IMR-90 (cell line): ENCODE results near the gene TINAGL1. TPM values are rescaled to one million over a fixed set of nuclear protein-coding genes. Genes with fewer than 3 reads are reported as not detected.

ENCODE experiments used
- ATAC-seq: fragments of 200-7000 bp; cut with Tn5 transposase; 2 replicates; pipeline ENCODE4 v1.9.1; 2020; ENCODE audit warnings: low read depth, mild to moderate bottlenecking, moderate library complexity
- BruUV-seq: library from RNA; stranded (reverse); fragments of 400-500 nt; replicated peaks from 2 replicates; lab custom pipeline; 2021; lab: Mats Ljungman, UMichigan
- CTCF ChIA-PET: fragments of 300-600 bp; formaldehyde crosslinking; extraction: SDS; loops from one replicate; lab custom pipeline; 2021; ENCODE audit warnings: antibody characterized with exemption; lab: Yijun Ruan, JAX
- POLR2A ChIA-PET: fragments of 300-600 bp; sonication (Branson Sonifier 250); formaldehyde crosslinking; loops from one replicate; lab custom pipeline; 2022; ENCODE audit warnings: antibody characterized with exemption; ENCODE audit not compliant: unreplicated experiment; lab: Charles Lee
- DNase-seq: peaks from one replicate; pipeline ENCODE4 v3.0.0; 2013
- H2AFZ ChIP-seq: replicated peaks from 2 replicates; pipeline ENCODE3; 2013; ENCODE audit warnings: low read length, mild to moderate bottlenecking; ENCODE audit not compliant: poor library complexity
- H2AK5ac ChIP-seq: 2 replicates; pipeline ENCODE4 v1.6.1; 2013; ENCODE audit warnings: low read depth, low read length, inconsistent platforms
- H2AK9ac ChIP-seq: replicated peaks from 2 replicates; pipeline ENCODE3; 2013; ENCODE audit warnings: mild to moderate bottlenecking, low read depth, low read length, moderate library complexity; ENCODE audit not compliant: poor library complexity
- H2BK120ac ChIP-seq: 2 replicates; pipeline ENCODE4 v1.6.1; 2013; ENCODE audit warnings: low read depth, low read length, inconsistent platforms
- H2BK15ac ChIP-seq: 3 replicates; pipeline ENCODE4 v1.6.1; 2013; ENCODE audit warnings: low read depth, low read length, inconsistent platforms
- H2BK20ac ChIP-seq: 2 replicates; pipeline ENCODE4 v1.6.1; 2013; ENCODE audit warnings: low read depth, mild to moderate bottlenecking, inconsistent platforms, low read length, moderate library complexity
- H2BK5ac ChIP-seq: 2 replicates; pipeline ENCODE4 v1.6.1; 2013; ENCODE audit warnings: mild to moderate bottlenecking, low read depth, low read length, inconsistent platforms; ENCODE audit not compliant: poor library complexity, severe bottlenecking
- H3K14ac ChIP-seq: replicated peaks from 2 replicates; pipeline ENCODE4 v1.6.1; 2013; ENCODE audit warnings: low read depth, low read length, inconsistent platforms
- H3K18ac ChIP-seq: 2 replicates; pipeline ENCODE4 v1.6.1; 2013; ENCODE audit warnings: low read depth, low read length, control low read depth
- H3K23ac ChIP-seq: 2 replicates; pipeline ENCODE4 v1.6.1; 2013; ENCODE audit warnings: low read depth, low read length, inconsistent platforms
- H3K27ac ChIP-seq: 2 replicates; pipeline ENCODE4 v1.5.1; 2013; ENCODE audit warnings: mild to moderate bottlenecking, control low read depth, low read length; ENCODE audit not compliant: insufficient read depth
- H3K27me3 ChIP-seq: 2 replicates; pipeline ENCODE4 v1.6.1; 2013; ENCODE audit warnings: low read length; ENCODE audit not compliant: control insufficient read depth, insufficient read depth
- H3K36me3 ChIP-seq: 2 replicates; pipeline ENCODE4 v1.6.1; 2013; ENCODE audit warnings: low read length, mixed read lengths; ENCODE audit not compliant: control insufficient read depth, insufficient read depth
- H3K4ac ChIP-seq: 2 replicates; pipeline ENCODE4 v1.6.1; 2013; ENCODE audit warnings: low read depth, low read length, inconsistent platforms
- H3K4me1 ChIP-seq: 2 replicates; pipeline ENCODE4 v1.6.1; 2013; ENCODE audit warnings: low read length, mixed read lengths; ENCODE audit not compliant: control insufficient read depth, insufficient read depth
- H3K4me2 ChIP-seq: 2 replicates; pipeline ENCODE4 v1.6.1; 2013; ENCODE audit warnings: low read depth, mild to moderate bottlenecking, control low read depth, low read length, moderate library complexity
- H3K4me3 ChIP-seq: 2 replicates; pipeline ENCODE4 v1.5.1; 2013; ENCODE audit warnings: low read depth, mild to moderate bottlenecking, control low read depth, low read length, moderate library complexity; ENCODE audit not compliant: insufficient read depth
- H3K56ac ChIP-seq: 2 replicates; pipeline ENCODE4 v1.6.1; 2013; ENCODE audit warnings: low read length, inconsistent platforms; ENCODE audit not compliant: insufficient read depth; ENCODE audit errors: extremely low read depth
- H3K79me1 ChIP-seq, 2 experiments: 2 replicates each; pipeline ENCODE4 v1.6.1; 2013; ENCODE audit warnings: low read length in 2 of 2, inconsistent platforms in 1 of 2, low read depth in 1 of 2
- H3K9ac ChIP-seq: 2 replicates; pipeline ENCODE4 v1.6.1; 2013; ENCODE audit warnings: low read depth, low read length, control low read depth
- H3K9me1 ChIP-seq: 2 replicates; pipeline ENCODE4 v1.6.1; 2013; ENCODE audit warnings: low read length, inconsistent platforms; ENCODE audit not compliant: insufficient read depth
- H3K9me3 ChIP-seq: 2 replicates; pipeline ENCODE4 v1.6.1; 2013; ENCODE audit warnings: low read length; ENCODE audit not compliant: control insufficient read depth, insufficient read depth
- H4K20me1 ChIP-seq: 2 replicates; pipeline ENCODE4 v1.6.1; 2013; ENCODE audit warnings: low read length, inconsistent platforms; ENCODE audit not compliant: insufficient read depth
- H4K5ac ChIP-seq: 2 replicates; pipeline ENCODE4 v1.6.1; 2013; ENCODE audit warnings: mild to moderate bottlenecking, low read depth, low read length, control low read depth
- H4K8ac ChIP-seq, 2 experiments: 2 replicates each; pipeline ENCODE4 v1.6.1; 2013; ENCODE audit warnings: low read depth in 2 of 2, low read length in 2 of 2, control low read depth in 1 of 2, inconsistent platforms in 1 of 2
- H4K91ac ChIP-seq: 2 replicates; pipeline ENCODE4 v1.6.1; 2013; ENCODE audit warnings: low read depth, low read length, inconsistent platforms; ENCODE audit not compliant: insufficient read depth
- CEBPB ChIP-seq: IDR thresholded peaks from 2 replicates; pipeline ENCODE4 v1.6.1; 2012; ENCODE audit warnings: low read depth, low read length, improper control_type of control experiment
- FOS ChIP-seq: fragments of 150-350 bp; IDR thresholded peaks from 2 replicates; pipeline ENCODE4 v1.6.1; 2016; ENCODE audit warnings: low read depth, low read length
- MXI1 ChIP-seq: IDR thresholded peaks from 2 replicates; pipeline ENCODE4 v1.6.1; 2012; ENCODE audit warnings: low read depth, mild to moderate bottlenecking, low read length, moderate library complexity, borderline replicate concordance
- RCOR1 ChIP-seq: IDR thresholded peaks from 2 replicates; pipeline ENCODE4 v1.6.1; 2012; ENCODE audit warnings: mild to moderate bottlenecking, low read length, improper control_type of control experiment; ENCODE audit not compliant: insufficient replicate concordance
- RFX5 ChIP-seq: IDR thresholded peaks from 2 replicates; pipeline ENCODE4 v1.8.0; 2012; ENCODE audit warnings: low read depth, mild to moderate bottlenecking, low read length, moderate library complexity
- WGBS, 2 experiments: methylation state at CpG; one replicate each; pipeline versions ENCODE4 v1.1.5 to v1.1.7; 2013; ENCODE audit warnings: missing lambda C conversion rate in 2 of 2; ENCODE audit not compliant: insufficient read length in 1 of 2; ENCODE audit errors: extremely low coverage in 2 of 2; 5-methylcytosine and 5-hydroxymethylcytosine counted together
- dilution Hi-C: fragments of 300-500 bp; cut with HindIII; formaldehyde crosslinking; loops from one replicate; pipeline ENCODE4 v1.14.3; 2018; ENCODE audit warnings: low sequenced_read_pairs; ENCODE audit not compliant: unreplicated experiment
- in situ Hi-C: fragments of 300-500 bp; cut with MboI; formaldehyde crosslinking; loops from 3 replicates; pipeline ENCODE4 v1.14.3; 2019; ENCODE audit warnings: low sequenced_read_pairs, inconsistent platforms, mixed read lengths
- intact Hi-C: fragments of 100-400 bp; cut with micrococcal nuclease; formaldehyde crosslinking; loops from 2 replicates; pipeline ENCODE4 v1.10.0; 2022
- polyA plus RNA-seq, 3 experiments: library from polyadenylated mRNA; depleted of rRNA; stranded (reverse); fragments of >200 nt; gene quantifications; 2 replicates each; pipeline ENCODE4 v1.2.3, GENCODE V29; 2012; ENCODE audit warnings: low replicate concordance in 1 of 3
- total RNA-seq: library from RNA; depleted of rRNA; stranded (reverse); fragments of >200 nt; gene quantifications from 2 replicates; pipeline ENCODE4 v1.2.3, GENCODE V29; 2012

The TINAGL1 gene
- total and polyA plus RNA-seq, 2 of the 4 experiments (the other 2 are of a cell fraction), result 0.54 to 1.5 TPM

GRCh38 chr1:31569596-31570173 is 6.6 kb upstream of the TINAGL1 start:
- CTCF ChIA-PET, result no interaction called here
- intact Hi-C loops, result loop anchor here (10.0 kb wide), 1 partner anchor 395 kb away; no protein-coding TSS in a partner anchor

More at GRCh38 chr1:31569596-31570173, 6.6 kb upstream of the TINAGL1 start:
- Histone ChIP-seq H2AFZ (peak overlapping the region; percentile 56), H3K9me1 (peaks cover 11% of the 10 kb centered on the region), H4K91ac (no peak overlapping the region), H3K4me3 (no peak overlapping the region), H2BK20ac (no peak overlapping the region), H4K8ac (no peak overlapping the region), H3K79me1 (no peaks in the 10 kb centered on the region), H3K27me3 (no peaks in the 10 kb centered on the region), H3K9me3 (no peaks in the 10 kb centered on the region), H2BK120ac (no peak overlapping the region), H4K20me1 (peaks cover 5% of the 10 kb centered on the region), H3K56ac (no peak overlapping the region), H3K23ac (no peak overlapping the region), H3K36me3 (no peaks in the 10 kb centered on the region), H2AK5ac (peak overlapping the region; percentile 38; the same call in 1 of the 2 replicates), H2AK9ac (no peak overlapping the region), H3K4me1 (peaks cover 13% of the 10 kb centered on the region), H3K14ac (no peak overlapping the region), H3K4me2 (no peak overlapping the region), H4K5ac (no peak overlapping the region), H3K4ac (no peak overlapping the region), H3K18ac (no peak overlapping the region), H2BK15ac (no peak overlapping the region), H2BK5ac (no peak overlapping the region), H3K9ac (no peak overlapping the region), H3K27ac (no peak overlapping the region)
- WGBS, 2 experiments, result 95% methylated on average over 3 of the region's 13 CpGs; no CpG with 5 or more reads in 1 of the 2 experiments
- BruUV-seq, result no TSS peak
- dilution Hi-C loops, result no loop called here
- POLR2A ChIA-PET, result interaction anchor here (0.6 kb wide), 1 partner anchor 650 kb away, joined by 4 read pairs; no protein-coding TSS in a partner anchor
- ATAC-seq, result no peak
- in situ Hi-C loops, result loop anchor here (10.0 kb wide), 2 partner anchors 45 to 155 kb away; partner anchors contain the start of gene HCRTR1
- TF ChIP-seq RCOR1 (no peak), MXI1 (no peak), CEBPB (no peak), RFX5 (no peak), FOS (no peak)
- DNase-seq, result no peak
